ENCODE measurements around the gene CORO2B.

Gene CORO2B

DNA sequence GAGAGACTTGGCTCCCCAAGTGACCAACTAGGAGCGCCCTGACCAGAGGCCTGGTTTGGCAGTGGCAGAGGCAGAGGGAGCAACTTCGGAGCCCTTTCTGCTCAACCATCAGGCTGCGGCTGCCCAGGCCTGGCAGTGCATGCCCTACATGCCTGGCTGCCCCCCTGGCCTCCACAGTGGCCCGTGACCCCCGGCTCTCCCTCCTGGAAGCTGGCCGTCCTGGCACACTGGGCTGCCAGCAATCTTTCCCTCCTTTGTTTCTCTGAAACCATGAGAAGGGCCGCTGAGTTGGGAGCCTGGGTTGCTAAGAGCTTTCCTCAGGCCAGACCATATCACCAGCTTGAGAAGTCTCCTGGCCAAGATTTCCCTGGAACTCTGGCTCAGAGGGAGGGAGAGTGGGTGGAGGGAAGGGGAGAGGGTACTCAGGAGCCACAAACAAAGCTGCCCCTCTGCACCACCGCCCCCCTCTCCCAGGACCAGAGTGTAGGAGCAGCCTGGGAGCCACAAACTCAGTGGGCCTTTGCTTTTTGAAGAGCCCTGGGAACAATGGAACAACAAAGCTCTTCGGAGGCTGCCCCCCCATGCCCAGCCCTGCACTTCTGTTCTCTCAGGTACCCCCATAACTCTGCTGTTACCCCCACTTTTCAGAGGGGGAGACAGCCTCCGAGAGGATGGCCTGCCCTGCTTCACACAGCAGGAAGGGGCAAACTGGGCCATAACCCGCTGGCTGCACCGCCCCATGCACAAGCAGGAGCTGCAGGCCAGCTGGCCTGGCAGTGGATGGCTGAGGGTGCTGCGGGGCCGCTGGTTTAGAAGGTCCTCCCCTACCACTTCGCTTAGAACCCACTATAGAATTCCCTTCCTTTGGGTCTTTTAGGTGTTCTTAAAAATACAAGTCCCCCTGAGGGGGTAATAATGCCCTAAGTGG lies 11.3 kb downstream of the CORO2B start:
- Histone ChIP-seq H3K4me3 (no peak overlapping the region), H3K27ac (no peak overlapping the region), H3K36me3 (ENCODE audit: insufficient read depth, low read length) (no peaks in the 10 kb centered on the region), H3K9me3 (ENCODE audit: low read depth, low read length) (no peaks in the 10 kb centered on the region), H3K9ac (ENCODE audit: insufficient read length) (no peak overlapping the region)
- DNase-seq (ENCODE audit: low read depth, low spot score): no peak
- no peak for TF ChIP-seq POLR2AphosphoS5 (IDR thresholded peaks at IDR 0.05; ENCODE audit: borderline replicate concordance, low read depth, low read length)
- TF ChIP-seq EZH2 (IDR thresholded peaks at IDR 0.05): no peak
- no peak for TF ChIP-seq FOXP2 (optimal IDR thresholded peaks at IDR 0.05; ENCODE audit: control extremely low read depth, extremely low read length, insufficient read depth)

DNA sequence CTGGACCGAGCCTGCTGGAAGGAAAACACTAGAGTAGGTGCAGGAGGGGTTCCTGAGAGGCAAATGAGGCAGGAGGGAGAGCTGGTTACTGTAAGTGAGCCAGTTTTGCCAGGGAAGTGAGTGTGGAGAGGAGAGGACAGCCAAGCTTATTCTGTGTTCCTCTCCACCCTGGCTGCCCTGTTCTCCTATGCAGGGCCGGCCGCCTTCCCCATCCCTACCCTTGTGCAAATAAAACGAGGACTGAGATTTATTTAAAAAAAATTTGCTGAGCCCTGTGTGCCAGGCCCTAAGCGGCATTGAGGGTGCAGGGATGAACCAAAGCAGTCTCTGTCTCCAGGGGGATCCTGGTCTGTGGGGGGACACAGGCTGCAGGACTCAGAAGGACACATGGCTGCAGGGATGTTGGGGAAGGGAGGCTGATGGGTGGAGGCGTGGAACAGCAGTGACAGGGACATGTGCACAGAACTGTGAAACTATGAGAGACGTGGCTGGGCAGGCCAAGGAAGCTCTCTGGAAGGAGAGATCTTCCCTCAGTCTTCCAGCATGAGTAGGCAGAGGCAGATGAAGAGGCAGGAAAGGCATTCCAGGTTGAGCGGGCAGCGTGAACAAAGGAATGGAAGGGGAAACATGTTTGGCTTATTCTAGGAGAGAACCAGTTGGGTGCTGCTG lies 12.1 kb downstream of the CORO2B start:
- no peaks in the 10 kb centered on the region for H3K36me3 ChIP-seq (ENCODE audit: insufficient read depth, low read length)
- no peak overlapping the region for H3K27ac ChIP-seq
- no peak for DNase-seq (ENCODE audit: low read depth, low spot score)
- H3K9ac ChIP-seq (ENCODE audit: insufficient read length): no peak overlapping the region
- no peaks in the 10 kb centered on the region for H3K9me3 ChIP-seq (ENCODE audit: low read depth, low read length)
- no peak for TF ChIP-seq POLR2AphosphoS5 (IDR thresholded peaks at IDR 0.05; ENCODE audit: borderline replicate concordance, low read depth, low read length)
- no peak for TF ChIP-seq EZH2 (IDR thresholded peaks at IDR 0.05)
- TF ChIP-seq FOXP2 (optimal IDR thresholded peaks at IDR 0.05; ENCODE audit: control extremely low read depth, extremely low read length, insufficient read depth): no peak
- H3K4me3 ChIP-seq: no peak overlapping the region

GRCh38 chr15:68592054-68592453 lies 13.3 kb downstream of the CORO2B start:
- Histone ChIP-seq H3K4me3 (no peak overlapping the region), H3K36me3 (ENCODE audit: insufficient read depth, low read length) (no peaks in the 10 kb centered on the region), H3K9me3 (ENCODE audit: low read depth, low read length) (no peaks in the 10 kb centered on the region), H3K9ac (ENCODE audit: insufficient read length) (no peak overlapping the region), H3K27ac (no peak overlapping the region)
- no peak for DNase-seq (ENCODE audit: low read depth, low spot score)
- TF ChIP-seq FOXP2 (optimal IDR thresholded peaks at IDR 0.05; ENCODE audit: control extremely low read depth, extremely low read length, insufficient read depth): no peak
- no peak for TF ChIP-seq EZH2 (IDR thresholded peaks at IDR 0.05)
- no peak for TF ChIP-seq POLR2AphosphoS5 (IDR thresholded peaks at IDR 0.05; ENCODE audit: borderline replicate concordance, low read depth, low read length)

GRCh38 chr15:68592544-68592943 lies 13.8 kb downstream of the CORO2B start:
- no peak overlapping the region for H3K9ac ChIP-seq (ENCODE audit: insufficient read length)
- TF ChIP-seq FOXP2 (optimal IDR thresholded peaks at IDR 0.05; ENCODE audit: control extremely low read depth, extremely low read length, insufficient read depth) (no peak), POLR2AphosphoS5 (IDR thresholded peaks at IDR 0.05; ENCODE audit: borderline replicate concordance, low read depth, low read length) (no peak), EZH2 (IDR thresholded peaks at IDR 0.05) (no peak)
- DNase-seq (ENCODE audit: low read depth, low spot score): no peak

GRCh38 chr15:68593341-68593740 lies 14.5 kb downstream of the CORO2B start:
- Histone ChIP-seq H3K9me3 (ENCODE audit: low read depth, low read length) (no peaks in the 10 kb centered on the region), H3K9ac (ENCODE audit: insufficient read length) (no peak overlapping the region), H3K27ac (no peak overlapping the region), H3K36me3 (ENCODE audit: insufficient read depth, low read length) (no peaks in the 10 kb centered on the region), H3K4me3 (no peak overlapping the region)
- no peak for TF ChIP-seq POLR2AphosphoS5 (IDR thresholded peaks at IDR 0.05; ENCODE audit: borderline replicate concordance, low read depth, low read length)
- no peak for TF ChIP-seq EZH2 (IDR thresholded peaks at IDR 0.05)
- no peak for TF ChIP-seq FOXP2 (optimal IDR thresholded peaks at IDR 0.05; ENCODE audit: control extremely low read depth, extremely low read length, insufficient read depth)
- DNase-seq (ENCODE audit: low read depth, low spot score): no peak

More at GRCh38 chr15:68592544-68592943, 13.8 kb downstream of the CORO2B start:
- H3K9me3 ChIP-seq (ENCODE audit: low read depth, low read length): no peaks in the 10 kb centered on the region
- no peak overlapping the region for H3K27ac ChIP-seq
- H3K4me3 ChIP-seq: no peak overlapping the region
- no peaks in the 10 kb centered on the region for H3K36me3 ChIP-seq (ENCODE audit: insufficient read depth, low read length)

- H3K9ac ChIP-seq (ENCODE audit: insufficient read length): no peak overlapping the region
- H3K9me3 ChIP-seq (ENCODE audit: low read depth, low read length): no peaks in the 10 kb centered on the region
- no peak for TF ChIP-seq POLR2AphosphoS5 (IDR thresholded peaks at IDR 0.05; ENCODE audit: borderline replicate concordance, low read depth, low read length)
- TF ChIP-seq FOXP2 (optimal IDR thresholded peaks at IDR 0.05; ENCODE audit: control extremely low read depth, extremely low read length, insufficient read depth): no peak
- TF ChIP-seq EZH2 (IDR thresholded peaks at IDR 0.05): no peak
- H3K4me3 ChIP-seq: no peak overlapping the region
- DNase-seq (ENCODE audit: low read depth, low spot score): no peak
- H3K27ac ChIP-seq: no peak overlapping the region
- H3K36me3 ChIP-seq (ENCODE audit: insufficient read depth, low read length): no peaks in the 10 kb centered on the region
Measured at GRCh38 chr15:68593828-68594532, 15.2 kb downstream of the CORO2B start.

GRCh38 chr15:68594533-68595259 lies 15.9 kb downstream of the CORO2B start:
- H3K4me3 ChIP-seq: no peak overlapping the region
- no peak for TF ChIP-seq FOXP2 (optimal IDR thresholded peaks at IDR 0.05; ENCODE audit: control extremely low read depth, extremely low read length, insufficient read depth)
- TF ChIP-seq POLR2AphosphoS5 (IDR thresholded peaks at IDR 0.05; ENCODE audit: borderline replicate concordance, low read depth, low read length): no peak
- no peak for TF ChIP-seq EZH2 (IDR thresholded peaks at IDR 0.05)
- no peaks in the 10 kb centered on the region for H3K36me3 ChIP-seq (ENCODE audit: insufficient read depth, low read length)
- no peak for DNase-seq (ENCODE audit: low read depth, low spot score)
- H3K9me3 ChIP-seq (ENCODE audit: low read depth, low read length): no peaks in the 10 kb centered on the region
- no peak overlapping the region for H3K9ac ChIP-seq (ENCODE audit: insufficient read length)
- H3K27ac ChIP-seq: no peak overlapping the region

Measured in SK-N-MC (cell line).